Dermis microvascular lymphatic vessel endothelial cell (primary cell): Measurements from ENCODE around the gene MPDZ. TPM values are rescaled to one million over a fixed set of nuclear protein-coding genes. Genes with fewer than 3 reads are reported as not detected.

Source experiments
- DNase-seq, 2 donors: peaks; one replicate each; pipeline versions ENCODE4 v3.0.0 to v3.0.0-alpha.2; 2010; ENCODE audit warnings: low read depth in 2 of 2
- total RNA-seq: library from RNA; depleted of rRNA; stranded (reverse); fragments of >200 nt; gene quantifications from 2 replicates; pipeline ENCODE4 v1.2.1, GENCODE V29; 2014

Gene MPDZ
- total RNA-seq, 1 donor from 2014 or later = 65.6 TPM

DNA sequence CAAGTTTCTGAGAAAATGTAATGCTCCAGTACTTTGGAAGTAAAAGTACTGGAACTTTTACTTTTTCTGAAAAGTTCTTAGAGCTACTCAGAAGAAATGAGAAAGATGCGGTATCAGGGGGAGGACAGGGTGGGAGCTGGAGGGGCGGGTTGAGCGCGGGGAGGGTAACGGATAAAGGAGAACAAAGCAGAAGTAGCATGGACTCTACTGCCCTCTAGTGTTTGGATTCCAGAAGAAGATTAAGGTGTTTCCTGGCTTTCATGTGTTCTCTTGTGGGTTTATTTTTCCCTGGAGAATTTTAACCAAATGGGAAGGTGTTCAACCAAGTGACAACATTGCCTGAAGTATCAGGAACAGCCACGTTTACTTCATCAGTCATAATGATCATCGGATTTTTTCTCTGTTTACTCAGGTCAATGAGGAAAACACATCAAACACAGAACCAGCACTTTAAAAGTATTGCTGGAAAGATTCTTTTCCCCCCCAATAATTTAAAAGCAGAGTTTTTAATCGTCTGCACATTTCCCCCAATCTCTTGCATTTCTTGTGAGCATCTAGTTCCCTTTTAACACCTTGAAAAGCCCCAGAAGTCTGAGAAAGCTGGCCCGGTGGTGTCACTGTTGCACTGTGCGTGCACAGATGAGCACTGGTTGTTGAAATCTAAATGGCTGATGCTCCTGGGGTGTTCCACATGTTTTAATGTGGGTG, 190.6 kb downstream of the MPDZ start:
- peak; percentile 49 to 74 for DNase-seq

DNA sequence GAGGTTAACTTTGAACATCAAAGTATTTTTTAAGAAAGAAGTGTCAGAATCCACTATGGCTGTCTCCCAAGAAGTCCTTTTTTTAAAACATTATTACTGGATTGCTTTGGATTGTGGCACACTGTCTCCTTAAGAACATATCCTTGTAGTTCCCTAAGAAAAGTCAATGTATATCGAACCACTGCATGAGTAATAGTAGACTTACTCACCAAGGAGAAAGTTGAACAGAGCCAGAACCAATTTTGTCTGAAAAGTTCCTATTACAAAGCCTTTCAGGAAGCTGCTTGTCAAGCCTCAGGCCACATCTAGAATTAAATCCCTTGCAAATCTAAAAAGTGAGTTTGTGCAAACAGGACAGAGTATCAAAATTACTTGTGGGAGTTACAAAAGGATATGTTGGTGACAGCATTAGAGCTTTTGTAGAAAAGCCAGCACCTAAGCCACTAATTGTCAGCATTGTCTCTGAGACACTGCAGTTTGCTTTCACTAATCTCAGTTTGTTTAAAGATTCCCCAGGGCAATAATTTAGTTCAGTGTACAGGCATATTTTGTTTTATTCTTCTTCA, 195.4 kb downstream of the MPDZ start:
- DNase-seq = no peak

DNA sequence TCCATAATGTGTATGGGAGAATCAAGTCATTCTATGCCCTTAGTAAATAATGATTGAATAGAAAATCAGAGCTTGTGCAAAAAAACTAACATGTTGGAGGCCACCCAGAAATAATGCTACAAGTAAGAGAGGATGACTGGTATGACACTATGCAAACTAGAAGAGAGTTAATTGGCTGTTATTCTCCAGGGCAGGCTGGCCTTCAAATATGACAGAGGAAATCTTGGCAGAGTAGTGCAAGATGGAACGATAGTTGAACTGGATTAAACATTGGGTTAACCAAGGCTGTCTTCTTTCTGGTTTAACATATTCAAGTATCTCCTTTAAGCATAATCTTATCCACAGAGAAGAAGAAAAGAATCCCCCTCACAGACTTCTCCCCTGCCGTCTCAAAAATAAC, 196.1 kb downstream of the MPDZ start:
- DNase-seq = no peak

DNA sequence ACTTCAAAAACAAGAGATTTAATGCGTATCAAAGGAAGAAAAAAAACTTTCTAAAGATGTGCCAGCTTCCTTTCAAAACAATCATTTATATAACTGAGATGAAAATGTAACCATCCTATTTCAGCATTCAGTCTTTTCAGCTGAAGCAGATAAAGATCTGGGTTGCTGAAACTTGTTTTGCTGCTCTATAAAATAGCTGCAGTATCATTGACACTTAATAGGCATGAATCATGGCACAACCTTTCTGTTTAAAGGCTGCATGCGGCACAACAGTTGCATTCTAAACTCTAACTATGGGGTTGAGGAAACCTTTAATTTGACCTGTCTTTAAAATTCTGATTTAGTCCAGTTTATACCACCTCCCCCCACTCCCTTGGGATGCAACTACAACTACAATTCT, 196.7 kb downstream of the MPDZ start:
- DNase-seq = no peak

DNA sequence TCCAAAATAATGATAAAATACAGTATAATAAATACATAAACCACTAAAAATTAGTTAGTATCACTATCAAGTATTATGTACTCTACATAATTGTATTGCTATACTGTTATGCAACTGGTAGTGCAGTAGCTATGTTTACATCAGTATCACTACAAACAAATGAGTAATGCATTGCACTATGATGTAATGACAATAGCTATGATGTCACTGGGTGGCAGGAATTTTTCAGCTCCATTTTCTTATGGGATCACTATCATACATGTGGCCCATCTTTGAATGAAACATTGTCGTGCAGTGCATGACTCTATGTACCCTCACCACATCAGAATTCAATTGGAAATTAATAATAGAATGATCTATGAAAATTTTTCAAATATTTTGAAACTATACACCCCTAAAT, 201.3 kb downstream of the MPDZ start:
- no peak for DNase-seq

DNA sequence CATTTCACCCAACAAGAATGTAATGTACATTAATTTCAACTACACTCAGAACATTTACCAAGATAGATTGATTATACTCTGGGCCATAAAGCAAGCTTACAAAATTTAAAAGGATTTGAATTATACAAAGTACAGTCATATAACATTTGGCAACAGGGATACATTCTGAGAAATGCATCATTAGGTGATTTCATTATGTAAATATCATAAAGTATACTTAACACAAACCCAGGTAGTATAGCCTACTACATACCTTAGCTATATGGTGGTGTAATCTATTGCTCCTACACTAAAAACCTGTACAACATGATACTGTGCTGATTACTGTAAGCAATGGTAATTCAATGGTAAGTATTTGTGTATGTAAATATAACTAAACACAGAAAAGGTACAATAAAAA, 202.9 kb downstream of the MPDZ start:
- no peak for DNase-seq

DNA sequence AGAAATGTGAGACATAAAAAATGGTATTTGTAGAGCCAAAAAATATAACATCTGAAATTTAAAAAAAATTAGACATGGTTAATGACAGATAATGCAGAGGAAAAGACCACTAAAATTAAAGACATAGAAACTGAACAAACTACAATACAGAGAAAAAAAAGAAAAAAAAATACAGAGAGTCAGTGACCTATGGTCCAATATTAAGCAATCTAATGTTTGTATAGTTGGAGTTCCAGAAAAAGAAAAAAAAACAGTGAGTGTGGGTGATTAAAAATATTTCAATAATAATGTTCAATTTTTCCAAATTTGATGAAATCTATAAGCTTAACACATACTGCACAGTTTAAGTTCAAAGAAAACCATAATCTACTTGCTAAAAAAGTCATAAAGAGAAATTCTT, 207.6 kb downstream of the MPDZ start:
- DNase-seq = no peak

DNA sequence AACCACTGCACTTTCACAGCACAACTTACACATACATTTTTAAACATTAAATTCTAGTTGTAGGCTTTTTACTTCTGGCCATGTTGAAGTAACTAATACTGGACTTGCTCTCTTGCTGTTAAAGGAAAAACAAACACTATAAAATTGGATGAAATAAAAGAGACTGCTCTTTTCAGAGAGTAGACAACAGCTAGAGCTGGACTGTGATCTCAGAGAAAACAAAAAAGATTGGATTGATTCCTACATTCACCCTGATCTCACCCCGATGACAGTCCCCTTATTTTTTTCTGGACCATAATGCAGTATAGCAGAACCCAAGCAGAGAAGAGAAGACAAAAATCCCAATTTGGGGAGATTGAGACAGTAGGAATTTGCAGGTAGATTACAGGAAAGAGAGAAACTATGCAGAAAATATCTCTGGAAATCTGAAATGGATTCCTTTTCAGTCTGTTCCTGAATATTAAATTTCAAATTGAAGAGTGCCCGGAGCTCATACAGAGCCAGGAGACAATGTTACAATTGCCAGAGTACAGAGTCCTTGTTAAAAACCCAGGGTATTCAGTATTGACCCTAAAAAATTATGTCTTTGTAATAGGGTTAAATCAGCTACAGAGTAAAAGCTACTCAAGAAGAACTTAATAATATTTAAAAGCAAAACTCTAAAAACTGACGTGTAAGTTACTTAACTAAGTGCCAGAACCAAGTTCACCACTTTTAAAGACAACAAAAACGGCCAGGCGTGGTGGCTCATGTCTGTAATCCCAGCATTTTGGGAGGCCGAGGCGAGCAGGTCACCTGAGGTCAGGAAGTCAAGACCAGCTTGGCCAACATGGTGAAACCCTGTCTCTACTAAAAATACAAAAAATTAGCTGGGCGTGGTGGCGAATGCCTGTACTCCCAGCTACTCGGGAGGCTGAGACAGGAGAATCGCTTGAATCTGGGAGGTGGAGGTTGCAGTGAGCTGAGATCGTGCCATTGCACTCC, 208.6 kb downstream of the MPDZ start:
- DNase-seq = no peak

DNA sequence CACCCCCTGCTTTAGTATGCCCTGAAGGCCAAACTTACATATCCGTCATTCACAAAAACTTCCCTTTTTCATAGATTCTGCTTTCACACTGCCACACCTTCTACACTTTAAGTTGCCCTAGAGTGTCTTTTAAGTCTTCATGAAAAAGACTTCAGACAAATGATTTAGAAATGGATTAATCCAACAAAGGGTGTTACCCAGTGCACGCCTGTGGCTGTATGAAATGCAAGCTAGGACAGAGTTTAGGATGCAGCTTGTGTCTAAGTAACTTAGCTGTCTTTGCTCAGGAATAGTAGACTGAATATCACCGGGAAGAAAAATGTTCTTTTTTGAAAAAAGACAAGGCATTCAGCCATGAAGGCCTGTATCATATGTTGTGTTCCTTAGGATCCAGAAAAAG, 210.0 kb downstream of the MPDZ start:
- DNase-seq = no peak

DNA sequence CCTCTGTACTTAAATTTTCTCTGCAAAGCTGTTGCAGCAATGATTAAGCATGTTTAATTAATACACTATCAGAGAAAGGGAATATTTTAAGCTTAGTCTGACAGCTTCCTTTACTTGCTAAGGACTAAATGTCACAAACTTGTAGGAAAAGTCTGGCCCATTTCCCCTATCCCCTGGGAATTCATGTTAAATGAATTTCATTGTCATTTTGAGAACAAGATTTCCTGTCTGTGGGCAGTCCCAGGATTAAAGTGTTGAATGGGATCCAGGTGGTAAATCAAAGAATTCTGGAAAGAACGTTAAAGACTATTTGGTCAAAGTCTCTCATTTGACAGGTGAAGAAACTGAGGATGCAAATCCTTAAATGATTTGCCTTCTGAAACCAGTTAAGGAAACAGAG, 214.8 kb downstream of the MPDZ start:
- DNase-seq = no peak

DNA sequence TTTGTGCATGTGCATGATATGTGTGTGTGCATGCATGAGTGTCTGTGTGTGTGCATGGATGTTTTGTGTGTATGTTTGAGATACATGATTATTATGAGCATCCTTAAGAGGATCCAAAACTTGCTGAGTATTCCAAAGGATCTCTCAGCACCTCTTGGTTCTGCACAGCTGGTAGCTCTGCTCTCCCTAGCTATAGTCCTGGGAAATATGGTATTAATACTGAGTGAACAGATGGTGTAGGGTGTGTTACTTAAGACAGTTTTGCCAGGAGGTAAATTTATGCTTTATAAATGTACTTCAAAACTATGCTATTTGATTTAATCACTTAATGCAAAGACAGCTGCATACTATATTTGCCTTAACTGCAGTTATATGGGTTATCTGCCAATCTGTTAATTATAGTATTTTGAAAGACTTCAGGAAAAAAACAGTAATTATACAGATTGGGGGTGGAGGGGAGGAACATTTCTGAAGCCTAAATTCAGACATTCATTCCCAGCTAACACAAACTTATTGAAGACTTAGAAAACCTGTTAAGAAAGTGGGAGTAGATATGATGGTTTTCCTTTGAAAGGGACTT, 215.5 kb downstream of the MPDZ start:
- DNase-seq = no peak

DNA sequence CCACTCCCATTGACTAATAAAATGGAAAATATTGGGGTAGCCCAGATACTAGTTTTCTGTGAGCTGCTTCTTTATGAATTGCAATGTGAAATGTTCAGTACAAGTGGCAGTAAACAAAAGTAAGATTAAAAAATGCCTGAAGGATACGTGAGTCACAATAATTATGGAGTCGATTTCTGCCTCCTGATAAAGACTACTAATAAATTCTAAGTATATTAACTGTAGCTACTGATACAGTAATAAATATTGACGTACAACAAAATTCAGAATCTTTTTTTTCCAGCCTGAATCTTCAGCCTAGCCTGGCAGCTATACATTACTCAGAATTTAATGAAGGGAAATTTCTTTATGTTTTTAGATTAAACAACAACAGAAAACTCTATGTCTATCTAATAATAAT, 218.1 kb downstream of the MPDZ start:
- no peak for DNase-seq
